ENCODE measurements around the gene PLEKHM1.
"Not testable (repeated sequence)": the region's sequence is repeated elsewhere in the genome, so short reads cannot be mapped to it uniquely, and the experiment has no call there.

Gene PLEKHM1

DNA sequence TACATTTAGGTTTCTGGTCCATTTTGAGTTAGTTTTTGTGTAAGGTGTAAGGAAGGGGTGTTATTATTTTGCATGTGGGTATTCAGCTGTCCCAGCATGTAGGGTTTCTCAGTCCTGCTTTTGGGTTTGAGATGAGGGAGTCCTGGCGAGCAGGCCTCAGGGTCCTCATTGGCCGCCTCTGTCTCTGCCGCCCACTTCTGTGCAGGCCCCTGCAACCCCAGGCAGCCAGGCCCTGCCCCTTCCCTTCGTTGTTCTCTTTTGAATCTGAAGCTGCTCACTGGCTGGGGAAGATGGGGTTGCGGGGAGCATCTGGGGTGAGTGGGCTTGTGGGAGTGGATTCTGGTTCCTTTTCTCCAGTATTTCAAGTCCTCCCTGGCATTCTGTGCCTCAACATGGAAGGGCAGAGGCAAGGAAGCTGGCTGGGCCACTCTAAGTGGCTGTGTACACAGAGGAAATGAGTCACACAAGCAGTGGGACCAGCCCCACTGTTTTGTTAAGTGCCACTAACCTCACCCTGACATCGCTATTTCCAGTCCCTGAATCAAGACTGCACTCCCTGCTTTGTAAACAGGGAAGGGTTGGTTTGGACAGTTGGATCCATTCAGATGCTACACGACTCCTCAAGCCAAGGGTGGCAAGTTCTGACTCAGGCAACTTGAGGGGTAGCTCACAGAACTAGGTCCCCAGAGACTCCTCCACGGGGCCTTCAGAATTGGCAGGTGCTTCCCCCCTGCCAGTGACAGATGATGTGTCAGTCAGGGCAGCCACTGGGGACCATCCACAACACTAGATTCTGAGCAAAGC is 28.8 kb downstream of the PLEKHM1 start:
- DNase-seq (ENCODE audit: extremely low read depth in 1 of 2, low read depth in 1 of 2) = not testable (repeated sequence)

DNA sequence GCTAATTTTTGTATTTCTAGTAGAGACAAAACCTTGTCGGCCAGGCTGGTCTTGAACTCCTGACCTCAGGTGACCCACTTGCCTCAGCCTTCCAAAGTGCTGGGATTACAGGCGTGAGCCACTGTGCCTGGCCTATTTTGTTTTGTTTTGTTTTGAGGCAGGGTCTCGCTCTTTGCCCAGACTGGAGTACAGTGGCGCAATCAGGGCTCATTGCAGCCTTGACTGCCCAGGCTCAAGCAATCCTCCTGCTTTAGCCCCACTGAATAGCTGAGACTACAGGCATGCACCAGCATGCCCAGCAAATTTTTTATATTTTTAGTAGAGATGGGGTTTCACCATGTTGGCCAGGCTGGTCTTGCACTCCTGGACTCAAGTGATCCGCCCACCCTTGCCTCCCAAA is 30.1 kb downstream of the PLEKHM1 start:
- DNase-seq (ENCODE audit: extremely low read depth in 1 of 2, low read depth in 1 of 2) = not testable (repeated sequence)

DNA sequence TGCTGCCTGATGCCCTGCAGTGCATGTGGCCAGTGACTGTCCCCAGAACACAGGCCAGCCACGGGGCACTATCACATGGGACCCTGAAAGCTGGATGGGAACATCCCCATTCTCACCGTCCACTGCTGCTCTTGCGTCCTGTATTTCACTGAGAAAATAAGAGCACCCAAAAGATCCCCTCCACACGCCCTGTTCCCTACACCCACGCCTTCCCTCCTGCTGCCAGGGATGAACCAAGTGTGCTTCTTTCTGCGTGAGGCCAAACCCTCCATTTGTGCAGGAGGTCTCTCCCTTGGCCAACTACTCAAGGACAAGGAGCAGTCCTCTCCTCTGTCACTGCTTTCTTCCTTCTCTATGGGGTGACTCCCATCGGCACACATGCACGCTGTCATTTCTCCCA is 36.2 kb downstream of the PLEKHM1 start:
- not testable (repeated sequence) for DNase-seq (ENCODE audit: extremely low read depth in 1 of 2, low read depth in 1 of 2)

- not testable (repeated sequence) for DNase-seq (ENCODE audit: extremely low read depth in 1 of 2, low read depth in 1 of 2)
Measured at GRCh38 chr17:45453731-45454130, 36.8 kb downstream of the PLEKHM1 start.

GRCh38 chr17:45453225-45453534 is 37.3 kb downstream of the PLEKHM1 start:
- DNase-seq (ENCODE audit: extremely low read depth in 1 of 2, low read depth in 1 of 2) = not testable (repeated sequence)

- not testable (repeated sequence) for DNase-seq (ENCODE audit: extremely low read depth in 1 of 2, low read depth in 1 of 2)
Measured at GRCh38 chr17:45452329-45453224, 37.9 kb downstream of the PLEKHM1 start.

DNA sequence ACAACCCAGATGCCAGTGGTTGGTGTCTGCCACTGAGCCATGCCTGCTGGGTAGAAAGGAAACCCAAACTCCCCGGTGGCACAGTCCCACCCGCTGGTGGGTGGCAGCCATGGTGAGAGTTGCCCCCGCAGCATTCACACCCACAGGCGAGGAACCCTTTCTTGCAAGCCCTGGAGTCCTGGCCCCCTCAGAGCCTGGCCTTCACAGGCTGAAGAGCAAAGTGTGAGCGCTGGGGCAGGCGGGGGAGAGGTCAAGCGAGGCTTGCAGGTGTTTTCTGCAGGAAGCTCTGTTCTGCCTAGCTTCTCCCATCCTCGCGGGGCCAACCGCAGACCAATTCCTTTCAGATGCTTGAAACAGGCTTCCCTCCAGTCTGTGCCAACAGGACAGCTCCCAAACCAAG is 38.9 kb downstream of the PLEKHM1 start:
- not testable (repeated sequence) for DNase-seq (ENCODE audit: extremely low read depth in 1 of 2, low read depth in 1 of 2)

- DNase-seq (ENCODE audit: extremely low read depth in 1 of 2, low read depth in 1 of 2) = no peak
Measured at GRCh38 chr17:45451131-45451530, 39.4 kb downstream of the PLEKHM1 start.

GRCh38 chr17:45449708-45450329 is 40.7 kb downstream of the PLEKHM1 start:
- DNase-seq (ENCODE audit: extremely low read depth in 1 of 2, low read depth in 1 of 2) = not testable (repeated sequence)

DNA sequence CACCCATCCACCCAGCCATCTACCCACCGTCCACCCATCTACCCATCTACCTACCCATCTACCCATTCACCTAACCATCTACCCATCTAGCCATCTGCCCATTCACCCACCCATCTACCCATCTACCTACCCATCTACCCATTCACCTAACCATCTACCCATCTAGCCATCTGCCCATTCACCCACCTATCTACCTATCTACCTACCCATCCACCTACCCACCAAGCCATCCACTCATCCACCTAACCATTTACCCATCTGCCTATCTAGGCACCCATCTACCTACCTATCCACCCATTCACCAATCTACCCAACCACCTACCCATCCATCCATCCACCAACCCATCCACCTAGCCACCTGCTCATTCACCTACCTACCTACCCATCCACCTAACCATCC is 41.3 kb downstream of the PLEKHM1 start:
- DNase-seq (ENCODE audit: extremely low read depth in 1 of 2, low read depth in 1 of 2) = not testable (repeated sequence)

DNA sequence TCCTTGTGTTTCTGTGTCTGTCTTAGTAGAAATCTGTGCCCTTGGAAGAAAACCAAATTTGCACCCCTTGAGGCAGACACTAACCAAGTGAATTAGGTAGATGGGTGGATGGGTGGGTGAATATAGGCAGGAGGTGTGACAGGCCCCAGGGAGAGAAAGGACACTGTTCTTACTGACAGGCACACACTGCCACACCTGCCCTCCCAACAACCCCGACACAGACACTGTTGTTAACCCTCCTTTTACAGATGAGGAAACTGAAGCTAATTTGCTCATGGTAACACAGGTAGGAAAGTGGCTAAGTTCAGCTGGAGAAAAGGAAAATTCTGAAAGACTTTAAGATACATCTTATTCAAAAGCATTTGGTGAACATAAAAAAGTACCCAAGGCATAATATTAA is 42.0 kb downstream of the PLEKHM1 start:
- DNase-seq (ENCODE audit: extremely low read depth in 1 of 2, low read depth in 1 of 2) = not testable (repeated sequence)

DNA sequence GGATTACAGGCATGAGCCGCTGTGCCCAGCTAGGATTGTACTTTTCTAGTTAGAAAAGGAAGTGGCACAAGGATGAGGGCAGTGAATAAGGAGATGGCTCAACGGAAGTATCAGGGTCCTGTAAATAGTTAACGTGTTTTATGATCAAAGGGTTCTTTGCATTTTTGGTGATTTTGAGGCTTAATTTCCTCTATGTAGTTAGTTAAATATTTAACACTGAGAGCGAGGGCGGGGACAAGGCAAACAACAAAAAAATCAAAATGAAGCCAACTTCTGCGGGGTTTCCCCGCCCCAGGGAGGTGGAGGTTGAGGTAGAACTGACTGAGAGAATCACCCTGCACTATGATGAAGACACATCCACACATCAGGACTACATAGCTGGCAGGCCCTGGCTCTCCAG is 42.5 kb downstream of the PLEKHM1 start:
- DNase-seq (ENCODE audit: extremely low read depth in 1 of 2, low read depth in 1 of 2) = not testable (repeated sequence)

DNA sequence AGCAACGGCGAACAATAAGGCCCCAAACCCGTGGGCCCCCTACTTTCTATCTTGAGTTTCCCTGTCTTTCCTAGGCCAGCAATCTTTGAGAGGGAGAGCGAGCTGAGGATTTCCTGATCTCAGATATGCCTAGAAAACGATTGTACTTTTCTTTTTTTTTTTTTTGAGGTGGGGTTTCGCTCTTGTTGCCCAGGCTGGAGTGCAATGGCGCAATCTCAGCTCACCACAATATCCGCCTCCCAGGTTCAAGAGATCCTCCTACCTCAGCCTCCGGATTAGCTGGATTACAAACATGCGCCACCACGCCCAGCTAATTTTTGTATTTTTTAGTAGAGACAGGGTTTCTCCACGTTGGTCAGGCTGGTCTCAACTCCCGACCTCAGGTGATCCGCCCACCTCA is 42.9 kb downstream of the PLEKHM1 start:
- DNase-seq (ENCODE audit: extremely low read depth in 1 of 2, low read depth in 1 of 2) = not testable (repeated sequence)

DNA sequence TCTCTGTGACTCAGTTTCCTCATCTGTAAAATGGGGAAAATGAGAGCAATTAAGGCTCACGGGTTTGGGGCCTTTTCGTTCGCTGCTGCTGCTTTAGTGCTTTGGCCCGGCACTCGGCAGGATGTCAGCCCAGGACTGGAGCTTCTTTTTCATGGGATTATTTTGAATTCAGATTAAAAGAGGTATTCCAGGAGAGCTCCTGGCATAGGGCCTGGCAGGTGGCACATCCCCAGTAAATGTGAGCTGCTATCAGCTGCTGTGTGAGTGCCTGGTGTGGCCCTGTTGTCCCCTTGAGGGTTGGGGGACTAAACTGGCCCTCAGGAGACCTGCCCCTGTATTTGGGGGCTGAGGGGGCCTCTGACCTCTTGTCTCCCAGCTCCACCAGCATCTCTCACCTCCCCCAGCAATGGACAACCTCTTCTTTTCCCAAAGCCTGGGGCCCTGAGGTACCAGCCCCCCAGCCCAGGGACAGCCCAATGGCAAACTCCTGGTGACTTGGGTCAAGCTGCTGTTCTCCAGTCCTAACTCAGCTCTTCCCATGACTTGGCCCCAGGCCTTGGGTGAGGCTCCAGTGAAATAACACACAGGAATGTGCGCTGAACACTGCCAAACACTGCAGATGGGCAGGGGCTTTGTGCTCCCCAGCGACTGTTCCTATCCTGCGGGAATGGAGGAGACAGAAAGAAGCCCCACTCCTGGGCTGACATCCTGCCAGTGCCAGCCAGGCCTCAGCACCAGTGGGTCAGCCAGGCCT is 43.5 kb downstream of the PLEKHM1 start:
- not testable (repeated sequence) for DNase-seq (ENCODE audit: extremely low read depth in 1 of 2, low read depth in 1 of 2)

DNA sequence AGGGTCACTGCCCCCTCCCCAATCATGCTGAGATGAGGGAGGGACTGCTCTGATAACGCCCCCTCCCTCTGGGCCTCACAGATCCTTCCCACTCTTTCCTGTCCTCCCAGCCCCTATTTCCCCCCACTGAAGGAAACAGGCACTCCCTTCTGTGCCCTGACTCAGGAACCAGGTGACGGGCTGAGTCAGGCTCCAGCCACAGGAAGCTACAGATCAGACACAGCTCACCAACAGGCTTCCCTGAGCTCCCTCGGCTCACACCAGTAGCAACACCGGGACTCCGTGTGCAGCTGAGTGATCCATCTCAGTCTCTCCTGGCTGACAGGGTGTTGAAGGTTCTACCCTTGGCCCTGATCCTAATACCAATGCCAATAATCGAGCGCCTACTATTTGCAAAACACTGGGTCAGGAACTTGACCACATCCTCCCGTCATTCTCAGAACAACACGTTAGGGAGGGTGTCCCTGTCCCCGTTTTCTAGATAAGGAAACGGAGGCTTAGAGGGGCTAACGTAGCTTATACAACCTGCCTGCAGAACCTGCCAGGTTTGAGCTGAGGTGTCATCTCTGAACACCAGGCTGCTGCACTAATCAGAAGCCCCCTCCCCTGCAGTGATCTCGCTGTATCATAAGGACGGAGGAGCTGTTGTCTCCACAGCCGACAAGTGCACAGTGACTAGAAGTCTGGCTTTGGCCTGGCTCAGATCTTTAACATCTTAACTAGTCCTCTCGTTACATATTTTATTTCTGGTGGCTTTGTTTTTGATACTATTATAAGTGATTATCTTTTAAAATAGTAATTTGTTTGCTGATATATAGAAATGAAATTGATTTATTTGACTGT is 44.4 kb downstream of the PLEKHM1 start:
- DNase-seq (ENCODE audit: extremely low read depth in 1 of 2, low read depth in 1 of 2) = not testable (repeated sequence)

DNA sequence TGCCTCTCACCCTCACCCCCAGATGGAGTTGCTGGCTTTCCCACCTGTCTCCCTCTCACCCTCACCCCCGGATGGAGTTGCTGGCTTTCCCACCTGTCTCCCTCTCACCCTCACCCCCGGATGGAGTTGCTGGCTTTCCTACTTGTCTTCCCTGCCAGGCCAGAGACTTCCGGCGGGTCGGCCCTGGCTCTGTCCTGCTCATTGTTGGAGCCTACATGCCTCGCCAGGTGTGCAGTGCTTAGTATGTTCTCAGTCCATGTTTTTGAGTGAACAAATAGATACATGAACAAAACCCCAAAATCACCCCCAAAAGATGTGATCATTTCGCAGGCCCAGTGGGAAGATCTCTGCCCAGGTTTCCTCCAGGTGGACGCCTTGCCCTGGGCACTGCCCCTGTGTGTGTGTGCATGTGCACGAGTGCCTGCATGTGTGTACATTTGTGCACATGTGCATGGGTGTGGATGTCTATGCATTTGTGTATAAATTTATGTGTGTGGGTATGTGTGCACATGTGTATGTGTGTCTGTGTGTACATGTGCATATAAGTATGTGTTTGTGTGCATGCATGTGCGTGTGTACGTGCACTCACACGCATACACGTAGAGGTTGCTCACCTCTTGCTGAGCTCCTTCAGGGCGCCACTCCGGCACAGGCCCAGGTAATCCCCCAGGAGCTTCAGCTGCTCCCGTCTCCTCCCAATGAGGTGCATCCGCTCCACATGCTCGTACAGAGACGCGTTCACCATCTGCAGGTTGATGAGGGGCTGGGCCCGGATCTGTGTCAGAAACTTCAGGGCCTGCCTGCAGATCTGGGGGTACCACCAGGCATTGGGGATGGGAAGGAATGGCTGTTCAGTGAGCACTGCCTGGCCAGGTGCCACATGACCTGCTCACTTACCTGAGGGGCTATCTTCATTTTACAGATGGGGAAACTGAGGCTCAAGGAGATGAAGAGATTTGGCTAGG is 45.4 kb downstream of the PLEKHM1 start:
- not testable (repeated sequence) for DNase-seq (ENCODE audit: extremely low read depth in 1 of 2, low read depth in 1 of 2)

- not testable (repeated sequence) for DNase-seq (ENCODE audit: extremely low read depth in 1 of 2, low read depth in 1 of 2)
Measured at GRCh38 chr17:45444301-45444700, 46.2 kb downstream of the PLEKHM1 start.

- not testable (repeated sequence) for DNase-seq (ENCODE audit: extremely low read depth in 1 of 2, low read depth in 1 of 2)
Measured at GRCh38 chr17:45443371-45444260, 46.9 kb downstream of the PLEKHM1 start.
